IPS DF 4.7 (cell line): Measurements from ENCODE around the gene DENND1A.

Experiments
- DNase-seq: peaks from one replicate; pipeline ENCODE4 v3.0.0-alpha.2; 2013; ENCODE audit warnings: low spot score; ENCODE audit errors: extremely low read depth

The DENND1A gene

GRCh38 chr9:123617952-123618678 is 311.8 kb downstream of the DENND1A start:
- no peak for DNase-seq

- no peak for DNase-seq
These were observed 312.6 kb downstream of the DENND1A start for GRCh38 chr9:123617286-123617685.

GRCh38 chr9:123616707-123617106 is 313.2 kb downstream of the DENND1A start:
- DNase-seq, result peak; percentile 1

GRCh38 chr9:123615381-123615780 is 314.5 kb downstream of the DENND1A start:
- DNase-seq, result no peak

GRCh38 chr9:123614306-123615263 is 315.3 kb downstream of the DENND1A start:
- DNase-seq, result no peak

- DNase-seq, result no peak
These were observed 318.7 kb downstream of the DENND1A start for GRCh38 chr9:123611226-123611625.

GRCh38 chr9:123609844-123610243 is 320.1 kb downstream of the DENND1A start:
- no peak for DNase-seq

GRCh38 chr9:123608104-123608503 is 321.8 kb downstream of the DENND1A start:
- DNase-seq, result no peak

- no peak for DNase-seq
These were observed 322.4 kb downstream of the DENND1A start for GRCh38 chr9:123607479-123607878.

- DNase-seq, result no peak
These were observed 323.8 kb downstream of the DENND1A start for GRCh38 chr9:123606141-123606540.

GRCh38 chr9:123605286-123605685 is 324.6 kb downstream of the DENND1A start:
- DNase-seq, result no peak

- no peak for DNase-seq
These were observed 325.1 kb downstream of the DENND1A start for GRCh38 chr9:123604861-123605260.

GRCh38 chr9:123601828-123602227 is 328.1 kb downstream of the DENND1A start:
- DNase-seq, result no peak

- DNase-seq, result no peak
These were observed 330.1 kb downstream of the DENND1A start for GRCh38 chr9:123599781-123600180.

GRCh38 chr9:123597876-123598556 is 331.9 kb downstream of the DENND1A start:
- no peak for DNase-seq

- DNase-seq, result no peak
These were observed 332.9 kb downstream of the DENND1A start for GRCh38 chr9:123597048-123597447.

GRCh38 chr9:123591283-123591682 is 338.6 kb downstream of the DENND1A start:
- no peak for DNase-seq

- DNase-seq, result no peak
These were observed 339.4 kb downstream of the DENND1A start for GRCh38 chr9:123590499-123590898.

- no peak for DNase-seq
These were observed 340.3 kb downstream of the DENND1A start for GRCh38 chr9:123589361-123590239.

- DNase-seq, result no peak
These were observed 343.7 kb downstream of the DENND1A start for GRCh38 chr9:123586275-123586674.
